H1 (cell line): ENCODE results near the gene MPP3. TPM values are rescaled to one million over a fixed set of nuclear protein-coding genes. Genes with fewer than 3 reads are reported as not detected.

Experiments
- CTCF ChIA-PET: fragments of 300-600 bp; sonication (Branson Sonifier 250); formaldehyde crosslinking; loops from one replicate; lab custom pipeline; 2021; ENCODE audit not compliant: partially characterized antibody; lab: Charles Lee
- POLR2A ChIA-PET: fragments of 300-600 bp; sonication (Branson Sonifier 250); formaldehyde crosslinking; loops from one replicate; lab custom pipeline; 2021; ENCODE audit warnings: inconsistent platforms; ENCODE audit not compliant: partially characterized antibody; lab: Charles Lee
- DNase-seq, 2 experiments: peaks; one replicate each; pipeline versions ENCODE4 v3.0.0 to v3.0.0-alpha.2; 2010 to 2022; ENCODE audit warnings: low spot score in 2 of 2, low read depth in 1 of 2, mixed read lengths in 1 of 2
- FAIRE-seq: peaks from 2 replicates; lab custom pipeline; 2011; peaks lifted over from hg19 to GRCh38; lab: Jason Lieb, UNC
- H2AFZ ChIP-seq: 2 replicates; pipeline ENCODE4 v1.8.1; 2012; ENCODE audit warnings: low read length, inconsistent platforms
- H2AK5ac ChIP-seq: 2 replicates; pipeline ENCODE4 v1.6.1; 2013; ENCODE audit warnings: low read depth, low read length
- H2BK120ac ChIP-seq: replicated peaks from 2 replicates; pipeline ENCODE3; 2013; ENCODE audit warnings: low read depth, low read length, inconsistent platforms
- H2BK12ac ChIP-seq: 2 replicates; pipeline ENCODE4 v1.6.1; 2013; ENCODE audit warnings: low read depth, low read length
- H2BK15ac ChIP-seq: 2 replicates; pipeline ENCODE4 v1.6.1; 2013; ENCODE audit warnings: low read length
- H2BK20ac ChIP-seq: 2 replicates; pipeline ENCODE4 v1.6.1; 2013; ENCODE audit warnings: low read length
- H2BK5ac ChIP-seq: 2 replicates; pipeline ENCODE4 v1.6.1; 2013; ENCODE audit warnings: low read depth, low read length
- H3K14ac ChIP-seq: 2 replicates; pipeline ENCODE4 v1.6.1; 2013; ENCODE audit warnings: inconsistent platforms; ENCODE audit not compliant: insufficient read length
- H3K18ac ChIP-seq: 2 replicates; pipeline ENCODE4 v1.6.1; 2013; ENCODE audit warnings: low read length; ENCODE audit errors: extremely low read depth
- H3K23ac ChIP-seq: 2 replicates; pipeline ENCODE4 v1.6.1; 2013; ENCODE audit warnings: inconsistent platforms; ENCODE audit not compliant: insufficient read length
- H3K23me2 ChIP-seq: 2 replicates; pipeline ENCODE4 v1.6.1; 2013; ENCODE audit warnings: low read depth, low read length
- H3K27ac ChIP-seq: 2 replicates; pipeline ENCODE4 v1.6.1; 2011; ENCODE audit warnings: low read depth, low read length, inconsistent platforms
- H3K27me3 ChIP-seq, 4 experiments: replicated peaks in 1 of 4; 1 replicate in 1 of 4; 2 replicates in 3 of 4; pipeline versions ENCODE4 v1.6.1 to v1.8.1; 2011 to 2013; ENCODE audit warnings: low read length in 3 of 4, mild to moderate bottlenecking in 3 of 4, inconsistent platforms in 2 of 4, mixed read lengths in 2 of 4, moderate library complexity in 1 of 4; ENCODE audit not compliant: control insufficient read depth in 3 of 4, insufficient read depth in 3 of 4; ENCODE audit errors: extremely low read depth in 1 of 4
- H3K36me3 ChIP-seq, 4 experiments: 2 replicates each; pipeline versions ENCODE4 v1.6.1 to v1.8.1; 2011 to 2013; ENCODE audit warnings: mild to moderate bottlenecking in 4 of 4, low read length in 3 of 4, moderate library complexity in 2 of 4, control low read depth in 1 of 4, inconsistent platforms in 1 of 4; ENCODE audit not compliant: insufficient read depth in 4 of 4, control insufficient read depth in 2 of 4
- H3K4ac ChIP-seq: replicated peaks from 2 replicates; pipeline ENCODE3; 2013; ENCODE audit warnings: low read length, low read depth, mixed read lengths, inconsistent platforms; ENCODE audit not compliant: insufficient read length
- H3K4me1 ChIP-seq, 4 experiments: replicated peaks in 1 of 4; 1 replicate in 1 of 4; 2 replicates in 3 of 4; pipeline versions ENCODE4 v1.6.1 to v1.8.1; 2011 to 2013; ENCODE audit warnings: low read length in 3 of 4, inconsistent platforms in 2 of 4, mixed read lengths in 1 of 4; ENCODE audit not compliant: insufficient read depth in 4 of 4, control insufficient read depth in 3 of 4
- H3K4me2 ChIP-seq, 2 experiments: 2 replicates each; pipeline versions ENCODE4 v1.6.1 to v1.8.1; 2011 to 2013; ENCODE audit warnings: low read depth in 2 of 2, low read length in 2 of 2, control low read depth in 1 of 2, inconsistent platforms in 1 of 2, mild to moderate bottlenecking in 1 of 2; ENCODE audit not compliant: insufficient read depth in 1 of 2
- H3K4me3 ChIP-seq, 4 experiments: fragments of 200-600, 300-600 bp in 1 of 4; sonication (generic), shearing (Covaris generic), sonication (Bioruptor Twin) in 1 of 4; 2 replicates each; pipeline versions ENCODE4 v1.5.1 to v1.8.1; 2011 to 2016; ENCODE audit warnings: low read length in 4 of 4, low read depth in 3 of 4, control low read depth in 2 of 4, inconsistent platforms in 2 of 4, mild to moderate bottlenecking in 2 of 4, mixed read lengths in 1 of 4, moderate library complexity in 1 of 4; ENCODE audit not compliant: insufficient read depth in 2 of 4; ENCODE audit errors: extremely low read depth in 1 of 4
- H3K56ac ChIP-seq: replicated peaks from 2 replicates; pipeline ENCODE3; 2013; ENCODE audit warnings: low read depth, mild to moderate bottlenecking, mixed read lengths, low read length, inconsistent platforms; ENCODE audit not compliant: insufficient read length
- H3K79me1 ChIP-seq: 2 replicates; pipeline ENCODE4 v1.6.1; 2013; ENCODE audit warnings: low read depth, low read length, control low read depth
- H3K79me2 ChIP-seq, 2 experiments: 2 replicates each; pipeline versions ENCODE4 v1.6.1 to v1.8.1; 2012 to 2013; ENCODE audit warnings: low read length in 2 of 2, mild to moderate bottlenecking in 2 of 2, inconsistent platforms in 1 of 2; ENCODE audit not compliant: insufficient read depth in 2 of 2, control insufficient read depth in 1 of 2
- H3K9ac ChIP-seq, 4 experiments: replicated peaks in 1 of 4; 1 replicate in 1 of 4; 2 replicates in 3 of 4; pipeline versions ENCODE4 v1.6.1 to v1.8.1; 2011 to 2013; ENCODE audit warnings: low read depth in 3 of 4, low read length in 3 of 4, control low read depth in 2 of 4, mild to moderate bottlenecking in 2 of 4, moderate library complexity in 2 of 4, inconsistent platforms in 1 of 4; ENCODE audit errors: extremely low read depth in 1 of 4
- H3K9me3 ChIP-seq, 2 experiments: 2 replicates each; pipeline versions ENCODE4 v1.6.1 to v1.8.1; 2012 to 2013; ENCODE audit warnings: mild to moderate bottlenecking in 2 of 2, moderate library complexity in 2 of 2, control low read depth in 1 of 2, inconsistent platforms in 1 of 2, low read depth in 1 of 2, low read length in 1 of 2, mixed read lengths in 1 of 2; ENCODE audit not compliant: insufficient read depth in 2 of 2
- H4K20me1 ChIP-seq, 2 experiments: replicated peaks in 1 of 2; 2 replicates each; pipeline versions ENCODE3 to v1.8.1; 2011 to 2013; ENCODE audit warnings: inconsistent platforms in 2 of 2, low read length in 2 of 2, mild to moderate bottlenecking in 1 of 2; ENCODE audit not compliant: insufficient read depth in 2 of 2, control insufficient read depth in 1 of 2
- H4K5ac ChIP-seq: 2 replicates; pipeline ENCODE4 v1.6.1; 2013; ENCODE audit warnings: low read length, low read depth, mixed read lengths, inconsistent platforms; ENCODE audit not compliant: insufficient read length
- H4K8ac ChIP-seq: 2 replicates; pipeline ENCODE4 v1.8.0; 2013; ENCODE audit warnings: mild to moderate bottlenecking, moderate library complexity, low read length, inconsistent platforms; ENCODE audit not compliant: insufficient read depth; ENCODE audit errors: extremely low read depth
- H4K91ac ChIP-seq: replicated peaks from 2 replicates; pipeline ENCODE3; 2013; ENCODE audit warnings: low read length, mixed read lengths, inconsistent platforms; ENCODE audit not compliant: insufficient read length
- CBX5 ChIP-seq: fragments of 300-800, 300-1000 bp; sonication (generic); IDR thresholded peaks from 2 replicates; pipeline ENCODE4 v1.7.1; 2016; ENCODE audit warnings: antibody characterized with exemption, low read length, low read depth
- EZH2 ChIP-seq: fragments of 200-600 bp; sonication (generic); IDR thresholded peaks from 2 replicates; pipeline ENCODE4 v1.7.1; 2012; ENCODE audit warnings: low read depth, mild to moderate bottlenecking, moderate library complexity, low read length, inconsistent platforms; ENCODE audit not compliant: severe bottlenecking
- GABPA ChIP-seq: IDR thresholded peaks from 2 replicates; pipeline ENCODE4 v1.6.1; 2011; ENCODE audit warnings: mild to moderate bottlenecking, low read length, moderate library complexity, borderline replicate concordance; ENCODE audit not compliant: insufficient read depth
- HDAC6 ChIP-seq: IDR thresholded peaks from one replicate; pipeline ENCODE4 v1.7.1; 2012; ENCODE audit warnings: low read depth, mild to moderate bottlenecking, inconsistent platforms, low read length, moderate library complexity
- JUND ChIP-seq: IDR thresholded peaks from 2 replicates; pipeline ENCODE4 v1.6.1; 2011; ENCODE audit warnings: mild to moderate bottlenecking, improper control_type of control experiment, low read length
- MAX ChIP-seq: IDR thresholded peaks from 2 replicates; pipeline ENCODE4 v1.6.1; 2012; ENCODE audit warnings: inconsistent platforms
- NANOG ChIP-seq: IDR thresholded peaks from 2 replicates; pipeline ENCODE4 v1.6.1; 2011; ENCODE audit warnings: low read length, low read depth, mild to moderate bottlenecking, inconsistent platforms; ENCODE audit not compliant: insufficient read depth, poor library complexity, severe bottlenecking
- NRF1 ChIP-seq: IDR thresholded peaks from 2 replicates; pipeline ENCODE4 v1.6.1; 2011; ENCODE audit warnings: mild to moderate bottlenecking, low read depth, low read length, improper control_type of control experiment
- POU5F1 ChIP-seq: IDR thresholded peaks from 2 replicates; pipeline ENCODE4 v1.6.1; 2011; ENCODE audit warnings: low read depth, mild to moderate bottlenecking, low read length, moderate library complexity
- RAD21 ChIP-seq, 2 experiments: IDR thresholded peaks in 1 of 2; conservative IDR thresholded peaks in 1 of 2; 2 replicates each; pipeline ENCODE4 v1.6.1; 2011; ENCODE audit warnings: low read depth in 2 of 2, low read length in 2 of 2, improper control_type of control experiment in 1 of 2, inconsistent platforms in 1 of 2, mild to moderate bottlenecking in 1 of 2, moderate library complexity in 1 of 2
- WGBS, 2 experiments: shearing (Covaris generic) in 1 of 2; methylation state at CpG; one replicate each; pipeline versions ENCODE4 v1.1.6 to v1.1.7; 2013 to 2015; ENCODE audit warnings: low lambda C conversion rate in 2 of 2, mixed read lengths in 2 of 2, inconsistent platforms in 1 of 2, low coverage in 1 of 2, missing lambda C conversion rate in 1 of 2; ENCODE audit not compliant: insufficient replicate concordance in 2 of 2, insufficient coverage in 1 of 2, insufficient read length in 1 of 2; ENCODE audit errors: extremely low coverage in 1 of 2, missing lambda C conversion rate in 1 of 2; 5-methylcytosine and 5-hydroxymethylcytosine counted together
- polyA plus RNA-seq, 7 experiments: library from polyadenylated mRNA; depleted of rRNA in 3 of 7; stranded (reverse) in 5 of 7; unstranded in 2 of 7; fragments of >200 nt in 5 of 7; fragments of 200-250 nt in 2 of 7; gene quantifications; 1 replicate in 5 of 7; 2 replicates in 1 of 7; 4 replicates in 1 of 7; pipeline versions ENCODE4 v1.2.1 to v1.2.3, GENCODE V29; 2011 to 2013; ENCODE audit warnings: missing spikeins in 2 of 7, mixed read lengths in 2 of 7
- total RNA-seq: library from RNA; stranded (reverse); fragmentation: NEBNext Ultra II Directional; extraction: Animal tissue kit (Norgen Biotek cat#: 25700); gene quantifications from 2 replicates; pipeline ENCODE4 v1.2.1, GENCODE V29; 2021

Gene MPP3
- total and polyA plus RNA-seq, 2 of the 8 experiments (the other 6 are each of a cell fraction or from before 2014, with no cell fraction given) = 3.1 to 6.1 TPM

- POLR2A ChIA-PET = interaction anchor here (1.0 to 2.6 kb wide), 4 partner anchors 14 to 57 kb away, joined by 3 to 8 read pairs (median 4); partner anchors contain the start of gene CD300LG
- CTCF ChIA-PET = interaction anchor here (0.6 to 2.4 kb wide), 22 partner anchors 9 to 227 kb away, joined by 3 to 26 read pairs (median 4); partner anchors contain the start of genes CD300LG, CFAP97D1 and TMEM101
- TF ChIP-seq HDAC6 (no peak), JUND (no peak), POU5F1 (no peak), MAX (no peak), EZH2 (no peak), CBX5 (no peak), RAD21 (IDR thresholded peaks at IDR 0.05 in 1 of 2, conservative IDR thresholded peaks at IDR 0.05 in 1 of 2; ENCODE audit: low read depth in 2 of 2, low read length in 2 of 2) (no peak), NRF1 (no peak), GABPA (no peak), NANOG (no peak)
Measured at GRCh38 chr17:43789482-43789881, 43.5 kb downstream of the MPP3 start.

More at GRCh38 chr17:43789482-43789881, 43.5 kb downstream of the MPP3 start:
- no peak overlapping the region for H2BK5ac ChIP-seq
- H3K9ac ChIP-seq = no peak overlapping the region
- no peak overlapping the region for H3K4ac ChIP-seq
- H4K20me1 ChIP-seq = no peaks in the 10 kb centered on the region
- no peak overlapping the region for H3K18ac ChIP-seq
- H3K4me1 ChIP-seq = no peaks in the 10 kb centered on the region; a peak in 1 of 7 replicates
- H3K27me3 ChIP-seq = no peaks in the 10 kb centered on the region
- no peak overlapping the region for H2BK15ac ChIP-seq
- no peak overlapping the region for H3K14ac ChIP-seq
- H2AK5ac ChIP-seq = no peak overlapping the region
- H4K8ac ChIP-seq = no peak overlapping the region
- no peak overlapping the region for H3K4me2 ChIP-seq
- no peak overlapping the region for H3K56ac ChIP-seq
- H3K9me3 ChIP-seq = no peaks in the 10 kb centered on the region
- no peak overlapping the region for H2BK120ac ChIP-seq
- H3K23ac ChIP-seq = no peak overlapping the region
- no peak for DNase-seq
- no peak overlapping the region for H2BK12ac ChIP-seq
- no peak overlapping the region for H2BK20ac ChIP-seq
- H3K27ac ChIP-seq = no peak overlapping the region
- WGBS, 2 experiments = 80% methylated on average over 1 of the region's 1 CpG; no CpG with 5 or more reads in 1 of the 2 experiments
- H3K36me3 ChIP-seq = no peaks in the 10 kb centered on the region
- no peaks in the 10 kb centered on the region for H3K23me2 ChIP-seq
- FAIRE-seq = no peak
- no peak overlapping the region for H4K5ac ChIP-seq
- H4K91ac ChIP-seq = no peak overlapping the region
- H3K4me3 ChIP-seq = no peak overlapping the region
- H3K79me2 ChIP-seq = no peaks in the 10 kb centered on the region
- H3K79me1 ChIP-seq = no peaks in the 10 kb centered on the region
- no peak overlapping the region for H2AFZ ChIP-seq
